SW480 (cell line): Measurements from ENCODE around the gene FHIT.
"Not testable (repeated sequence)": the region's sequence is repeated elsewhere in the genome, so short reads cannot be mapped to it uniquely, and the experiment has no call there.

Experiments used
- DNase-seq: peaks from one replicate; pipeline ENCODE4 v3.0.0-alpha.2; 2016; ENCODE audit warnings: low spot score

The FHIT gene

DNA sequence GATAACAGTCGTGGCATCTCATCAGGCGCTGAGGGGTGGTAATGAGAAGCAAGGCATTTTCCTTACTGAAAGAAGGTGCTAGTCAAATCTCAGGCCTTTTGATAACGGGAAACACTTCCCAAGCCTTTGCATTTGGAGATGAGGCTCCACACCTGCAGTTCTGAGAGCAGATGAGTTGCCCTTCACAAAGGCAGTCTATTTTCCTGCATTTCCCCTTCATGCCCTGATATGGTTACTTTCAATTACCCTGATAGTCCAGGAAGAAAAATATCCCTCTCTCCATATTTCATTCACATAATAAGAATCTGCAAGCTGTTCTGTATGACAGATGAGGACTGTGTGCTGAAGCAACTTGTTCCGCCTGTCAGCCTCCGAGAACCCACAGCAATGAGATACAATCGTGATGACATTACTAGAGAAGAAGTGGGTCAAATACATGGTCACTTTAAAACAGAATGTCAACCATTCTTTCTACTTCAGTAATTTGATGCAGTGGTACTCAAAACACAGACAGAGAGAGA lies 25.0 kb downstream of the FHIT start:
- DNase-seq = no peak

DNA sequence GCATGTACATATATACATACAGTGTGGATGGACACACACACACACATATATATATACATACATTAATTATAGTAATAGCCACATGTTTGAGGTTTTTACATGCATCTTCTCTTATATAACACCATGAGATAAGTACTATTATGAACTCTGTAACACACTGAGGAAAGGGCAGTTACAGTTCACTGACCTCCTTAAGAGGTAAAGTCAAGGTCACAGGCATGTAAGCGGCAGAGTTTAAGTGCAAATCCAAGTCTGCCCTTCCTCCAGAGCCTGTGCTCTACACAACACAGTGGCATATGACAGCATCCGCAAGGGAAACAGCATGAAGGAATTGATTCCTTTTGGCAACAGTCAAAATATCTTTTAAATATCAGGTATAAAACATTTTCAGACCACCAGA lies 26.4 kb downstream of the FHIT start:
- no peak for DNase-seq

DNA sequence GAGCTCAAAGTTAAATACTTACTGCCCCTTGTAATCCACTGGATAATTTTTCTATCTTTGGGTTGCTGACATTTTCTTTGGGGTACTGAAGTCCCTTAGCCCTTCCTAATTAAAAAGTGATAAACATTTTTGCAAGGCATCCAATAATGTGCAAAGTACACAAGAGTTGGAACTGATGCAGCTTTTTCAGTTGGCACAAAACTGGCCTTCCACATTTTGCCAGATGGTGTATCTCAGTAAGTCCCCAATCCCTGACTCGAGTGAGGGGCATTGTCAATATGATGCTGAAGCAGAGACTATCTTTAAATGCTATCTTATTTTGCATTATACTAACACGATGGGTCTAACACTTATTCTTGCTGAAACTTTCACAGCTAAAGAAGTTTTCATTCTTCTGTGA lies 27.8 kb downstream of the FHIT start:
- DNase-seq = no peak

DNA sequence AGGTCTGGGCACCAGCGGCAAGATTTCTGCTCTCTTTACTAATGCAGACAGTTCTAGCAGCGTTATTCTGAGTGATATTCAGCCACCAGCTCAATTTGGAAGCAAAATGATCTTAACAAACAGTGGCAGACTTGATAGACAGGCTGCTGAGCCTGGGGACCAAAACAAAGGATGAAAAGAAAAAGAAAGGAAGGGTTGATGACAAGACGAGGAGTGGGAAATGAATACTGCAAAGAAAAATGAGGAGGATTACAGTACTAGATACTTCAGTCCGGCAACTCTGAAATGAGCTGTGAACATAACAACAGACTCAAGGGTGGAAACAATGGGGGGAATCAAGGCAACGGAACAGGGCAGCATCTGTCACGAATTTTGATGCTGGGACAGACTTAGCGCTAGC lies 28.8 kb downstream of the FHIT start:
- DNase-seq = no peak

DNA sequence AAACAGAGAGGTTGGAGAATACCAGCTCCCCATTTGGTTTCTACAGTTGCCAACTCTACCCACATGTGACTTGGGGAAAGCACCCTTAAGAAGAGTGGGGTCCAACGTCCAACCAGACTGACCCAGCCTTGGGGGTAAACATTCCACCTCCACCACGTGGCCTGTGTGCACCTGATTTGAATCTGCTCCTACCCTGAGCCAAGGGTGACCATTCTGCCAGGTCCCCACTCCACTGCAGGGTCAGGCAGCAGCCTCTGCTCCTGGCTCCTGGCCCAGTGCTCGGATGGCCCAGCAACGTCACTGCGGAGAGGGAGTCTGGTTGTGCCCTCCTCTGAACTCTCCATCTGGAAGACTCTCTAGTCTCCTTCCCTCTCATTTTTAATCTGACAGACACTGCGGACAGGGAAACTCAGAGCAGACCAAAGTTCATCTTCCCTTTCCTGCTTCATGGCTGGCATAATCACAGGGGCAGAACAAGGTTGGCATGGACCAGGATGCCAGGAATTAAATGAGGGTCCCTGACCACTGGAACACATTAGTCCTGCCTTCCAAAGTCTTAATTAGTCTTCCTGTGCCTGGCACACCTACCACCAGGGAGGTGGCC lies 29.4 kb downstream of the FHIT start:
- no peak for DNase-seq

DNA sequence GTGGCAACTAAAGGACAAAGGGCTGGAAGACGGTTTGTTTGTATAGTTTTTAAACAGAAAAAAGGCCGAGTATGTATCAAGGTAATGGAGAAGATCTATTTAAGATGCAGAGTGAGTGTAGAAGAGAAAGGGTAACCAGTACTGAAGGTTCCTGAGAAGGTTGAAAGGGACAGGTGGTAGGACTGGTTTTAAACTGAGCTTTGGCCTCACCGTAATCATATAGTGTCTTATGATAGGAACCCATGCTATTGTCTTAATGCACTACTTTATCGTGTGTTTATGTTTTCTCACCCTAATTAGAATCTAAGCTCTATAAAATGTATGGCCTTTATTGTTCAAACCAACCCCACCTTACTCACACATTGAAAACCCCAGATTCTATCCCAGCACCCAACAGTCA lies 32.7 kb downstream of the FHIT start:
- DNase-seq = no peak

DNA sequence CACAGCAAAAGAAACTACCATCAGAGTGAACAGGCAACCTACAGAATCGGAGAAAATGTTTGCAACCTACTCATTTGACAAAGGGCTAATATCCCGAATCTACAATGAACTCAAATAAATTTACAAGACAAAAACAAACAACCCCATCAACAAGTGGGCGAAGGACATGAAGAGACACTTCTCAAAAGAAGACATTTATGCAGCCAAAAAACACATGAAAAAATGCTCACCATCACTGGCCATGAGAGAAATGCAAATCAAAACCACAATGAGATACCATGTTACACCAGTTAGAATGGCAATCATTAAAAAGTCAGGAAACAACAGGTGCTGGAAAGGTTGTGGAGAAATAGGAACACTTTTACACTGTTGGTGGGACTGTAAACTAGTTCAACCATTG lies 35.1 kb downstream of the FHIT start:
- DNase-seq = not testable (repeated sequence)

DNA sequence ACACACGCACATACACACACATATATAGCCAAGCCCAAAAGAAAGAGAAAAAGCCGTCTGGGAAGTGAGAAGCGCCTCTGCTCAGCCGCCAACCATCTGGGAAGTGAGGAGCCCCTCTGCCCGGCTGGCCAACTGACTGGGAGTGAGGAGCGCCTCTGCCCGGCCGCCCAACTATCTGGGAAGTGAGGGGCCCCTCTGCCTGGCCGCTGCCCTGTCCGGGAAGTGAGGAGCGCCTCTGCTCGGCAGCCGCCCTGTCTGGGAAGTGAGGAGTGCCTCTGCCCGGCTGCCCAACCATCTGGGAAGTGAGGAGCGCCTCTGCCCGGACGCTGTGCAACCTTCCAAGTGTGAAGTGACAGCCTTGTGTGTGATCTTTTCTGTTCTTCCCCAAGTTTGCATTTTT lies 49.2 kb downstream of the FHIT start:
- DNase-seq = no peak

DNA sequence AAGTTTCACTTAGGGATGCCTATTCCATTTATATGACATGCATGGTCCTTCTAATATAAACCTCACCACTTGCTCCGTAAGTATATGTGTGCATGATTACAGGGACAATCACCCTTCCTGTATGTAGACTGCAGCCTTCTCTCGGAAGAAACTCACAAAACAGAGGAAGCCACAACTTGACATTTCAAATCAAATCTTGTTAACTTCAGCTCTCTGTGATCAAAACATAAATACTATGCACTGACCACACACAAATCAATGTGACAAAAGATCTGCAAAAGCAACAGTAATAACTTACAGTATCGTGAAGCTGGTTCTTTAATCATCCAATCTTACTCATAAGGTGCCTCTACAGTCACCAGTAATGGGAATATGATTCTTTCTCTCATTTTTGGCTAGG lies 50.2 kb downstream of the FHIT start:
- no peak for DNase-seq

DNA sequence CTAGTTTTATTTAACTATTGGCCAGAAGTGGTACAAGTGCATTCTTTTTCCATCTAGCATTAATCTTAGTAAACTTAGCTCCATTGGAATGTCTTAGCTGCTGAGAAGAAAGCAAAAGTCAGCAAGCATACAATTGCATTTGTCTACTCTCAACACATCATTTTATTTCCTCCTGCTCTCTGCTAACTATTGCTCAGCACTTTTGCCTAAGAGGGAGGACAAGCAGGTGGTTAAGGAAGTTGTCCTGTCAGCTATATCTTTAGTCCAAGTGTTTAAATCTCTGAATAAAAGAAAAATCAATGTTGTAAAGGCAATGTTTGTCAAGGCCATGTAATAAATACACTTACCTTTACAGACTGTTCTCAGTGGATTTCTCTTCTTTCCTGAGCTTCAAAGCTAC lies 51.0 kb downstream of the FHIT start:
- DNase-seq = no peak

DNA sequence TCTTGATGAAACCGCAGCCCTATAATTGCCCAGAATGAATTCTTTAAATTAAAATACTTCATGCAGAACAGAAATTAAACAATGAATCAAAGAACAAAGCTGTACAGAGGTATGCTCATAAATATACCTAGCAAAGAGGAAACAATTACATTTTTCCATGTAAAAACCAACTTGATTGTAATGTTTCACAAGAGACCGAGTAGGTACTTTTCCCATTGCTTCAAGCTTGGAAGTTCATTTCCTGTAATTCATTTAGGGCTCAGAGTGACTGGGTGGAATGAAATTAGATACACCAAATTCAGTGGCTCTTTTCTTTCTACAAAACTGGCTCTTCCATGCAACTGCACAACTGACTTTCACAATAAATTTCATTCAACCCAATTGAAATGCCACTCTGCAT lies 51.4 kb downstream of the FHIT start:
- no peak for DNase-seq

DNA sequence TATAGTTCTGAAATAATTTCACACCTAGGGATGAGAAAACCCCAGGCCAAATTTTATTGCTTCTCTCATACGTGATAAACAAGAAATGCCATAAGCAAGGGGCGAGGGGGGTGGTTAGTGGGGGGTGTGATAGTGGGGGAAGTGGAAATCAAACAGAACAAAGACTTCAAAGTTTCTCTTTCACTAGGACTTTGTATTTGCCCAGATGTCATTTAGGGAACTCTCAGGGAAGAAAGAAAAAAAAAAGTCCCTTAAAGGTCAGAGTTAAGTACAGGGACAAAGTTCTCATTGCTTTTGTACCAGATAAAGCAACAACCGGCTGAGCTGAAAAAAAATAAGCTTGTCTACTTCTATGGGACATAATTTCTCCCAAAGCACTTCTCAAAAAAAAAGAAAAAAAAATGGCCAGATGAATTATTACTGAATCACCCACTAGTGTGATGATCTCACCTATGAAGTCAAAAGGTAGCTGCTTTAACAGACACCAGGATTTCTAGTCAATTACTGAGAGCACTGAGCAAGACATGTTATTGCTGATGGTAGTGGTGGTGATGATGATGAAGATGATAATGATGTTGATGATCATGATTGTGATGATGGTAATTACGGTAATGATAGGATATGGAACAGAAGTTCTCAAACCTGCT lies 56.2 kb downstream of the FHIT start:
- DNase-seq = no peak

DNA sequence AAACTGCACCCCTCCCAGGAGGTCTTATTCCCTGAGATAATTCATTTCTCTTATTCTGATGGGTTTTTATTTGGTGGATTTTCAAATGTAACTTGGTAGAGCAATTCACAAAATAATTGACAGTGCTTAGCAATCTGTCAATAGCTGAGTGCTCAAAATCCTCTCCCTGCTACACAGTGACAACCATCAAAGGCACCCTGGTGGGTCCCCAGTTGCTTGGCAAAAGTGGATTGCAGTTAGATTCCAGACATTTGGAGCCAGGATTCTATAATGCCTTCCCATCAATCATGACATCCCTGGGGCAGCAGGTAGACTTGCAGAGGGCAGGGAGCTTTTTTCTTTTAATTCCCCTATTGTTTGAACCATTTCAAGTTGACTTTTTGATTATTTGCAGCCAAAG lies 59.0 kb downstream of the FHIT start:
- no peak for DNase-seq

DNA sequence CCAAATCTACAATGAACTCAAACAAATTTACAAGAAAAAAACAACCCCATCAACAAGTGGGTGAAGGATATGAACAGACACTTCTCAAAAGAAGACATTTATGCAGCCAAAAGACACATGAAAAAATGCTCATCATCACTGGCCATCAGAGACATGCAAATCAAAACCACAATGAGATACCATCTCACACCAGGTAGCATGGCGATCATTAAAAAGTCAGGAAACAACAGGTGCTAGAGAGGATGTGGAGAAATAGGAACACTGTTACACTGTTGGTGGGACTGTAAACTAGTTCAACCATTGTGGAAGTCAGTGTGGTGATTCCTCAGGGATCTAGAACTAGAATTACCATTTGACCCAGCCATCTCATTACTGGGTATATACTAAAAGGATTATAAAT lies 61.0 kb downstream of the FHIT start:
- DNase-seq = not testable (repeated sequence)

DNA sequence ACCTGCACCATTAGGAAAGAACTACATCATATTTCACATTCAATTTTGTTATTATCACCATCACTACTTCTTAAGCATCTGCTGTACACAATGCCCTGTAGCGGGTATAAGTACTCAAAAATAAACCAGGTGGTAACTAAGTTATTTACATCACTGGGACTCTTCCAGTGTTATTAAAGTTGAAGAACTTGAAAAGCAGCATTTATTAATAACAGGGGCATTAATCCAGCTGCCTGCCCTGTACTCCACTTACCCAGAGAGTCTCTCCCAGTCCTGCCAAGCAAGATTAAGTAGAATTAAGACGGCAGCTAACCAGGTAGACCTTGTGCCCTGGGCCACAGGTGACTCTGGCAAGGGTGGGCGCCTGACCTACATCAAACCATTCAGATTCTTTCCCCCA lies 65.2 kb downstream of the FHIT start:
- DNase-seq = no peak

DNA sequence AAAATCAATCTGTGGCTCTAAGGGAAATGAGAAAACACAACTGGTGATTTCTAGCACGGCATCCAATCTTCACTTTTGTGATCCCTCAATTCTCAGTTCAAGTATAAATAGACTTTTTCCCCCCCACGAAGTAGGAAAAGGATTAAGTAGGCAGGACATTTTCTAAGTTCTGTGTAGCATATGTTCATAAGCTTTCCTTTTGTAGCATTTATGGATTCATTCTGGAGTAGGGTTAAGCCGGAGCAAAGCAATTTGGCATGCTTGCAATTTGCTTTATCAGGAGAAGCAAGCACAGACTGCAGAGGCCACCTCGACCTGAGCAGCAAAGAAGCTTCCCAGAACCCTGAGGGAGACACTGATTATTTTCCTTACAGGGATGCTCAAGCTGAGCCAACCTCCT lies 66.3 kb downstream of the FHIT start:
- no peak for DNase-seq

DNA sequence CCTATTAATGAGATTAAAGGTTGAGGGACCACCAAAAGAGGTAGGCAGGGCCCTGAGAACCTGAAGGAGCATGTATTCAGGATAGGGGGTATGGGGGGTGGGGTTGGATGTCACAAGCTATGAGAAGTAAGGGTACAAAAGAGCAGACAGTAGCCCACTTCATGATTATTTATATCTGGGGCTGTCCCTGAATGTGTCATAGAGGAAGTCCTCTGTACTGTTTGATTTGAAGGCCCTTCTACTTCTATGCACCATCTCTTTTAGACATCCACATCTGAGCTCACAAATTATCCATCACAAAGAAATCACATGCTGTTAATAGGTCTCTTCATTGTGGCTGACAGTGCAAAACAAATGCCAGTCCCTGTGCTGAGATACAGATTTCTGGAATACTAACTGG lies 68.6 kb downstream of the FHIT start:
- no peak for DNase-seq

DNA sequence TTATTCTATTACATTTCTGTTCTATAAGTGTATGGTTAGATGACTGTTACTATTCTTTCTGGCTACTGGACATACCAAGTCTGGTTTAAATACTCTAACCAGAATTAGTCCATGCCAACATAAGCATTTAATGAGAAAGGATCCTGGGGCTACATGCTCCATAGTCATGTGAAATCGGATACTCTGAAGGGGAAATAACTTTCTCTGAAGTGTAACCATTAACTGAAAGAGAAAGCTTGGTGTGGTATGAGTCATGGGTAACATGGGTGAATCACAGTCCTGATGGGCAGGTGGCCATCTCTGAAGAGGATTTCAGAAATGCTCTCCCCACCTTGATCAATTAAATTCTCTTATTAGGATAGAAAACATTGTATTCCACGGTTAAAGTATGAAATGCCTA lies 69.4 kb downstream of the FHIT start:
- DNase-seq = peak; percentile 81

DNA sequence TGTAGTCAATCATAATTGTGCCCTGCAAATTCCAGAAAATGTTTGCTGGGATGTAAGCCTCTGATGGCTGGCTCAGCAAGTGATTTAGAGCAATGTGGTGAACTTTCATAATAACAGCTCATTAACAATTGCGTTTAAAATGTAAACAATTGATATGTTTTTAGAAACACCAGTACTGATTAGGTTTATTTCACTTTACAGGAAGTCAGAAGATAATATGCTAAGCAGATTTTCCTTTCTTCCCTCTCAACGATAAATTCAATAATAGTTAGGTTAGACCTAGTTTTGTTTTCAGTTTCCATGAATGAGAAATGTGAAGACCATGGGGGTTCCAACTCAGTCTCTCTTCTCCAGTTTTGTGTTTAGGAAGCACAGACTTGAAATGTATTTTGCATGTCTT lies 71.0 kb downstream of the FHIT start:
- DNase-seq = no peak

DNA sequence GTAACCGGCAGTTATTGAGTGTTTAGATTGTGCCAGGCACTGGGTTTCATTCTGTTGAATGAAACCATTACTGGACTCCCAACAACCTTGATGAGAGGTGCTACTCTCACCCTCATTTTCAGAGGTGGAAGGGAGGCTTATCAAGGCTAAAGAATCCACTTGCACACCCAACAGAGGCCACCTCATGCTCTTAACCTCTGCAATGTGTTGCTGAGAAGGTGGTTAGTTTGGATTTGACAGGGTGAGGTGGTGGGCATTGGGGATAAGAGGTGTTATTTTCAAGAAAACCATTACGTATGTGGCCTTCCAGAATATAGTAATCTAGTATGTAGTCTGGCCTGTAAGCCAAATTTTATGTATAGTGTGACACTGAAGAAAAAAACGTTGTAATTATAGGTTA lies 73.1 kb downstream of the FHIT start:
- no peak for DNase-seq

DNA sequence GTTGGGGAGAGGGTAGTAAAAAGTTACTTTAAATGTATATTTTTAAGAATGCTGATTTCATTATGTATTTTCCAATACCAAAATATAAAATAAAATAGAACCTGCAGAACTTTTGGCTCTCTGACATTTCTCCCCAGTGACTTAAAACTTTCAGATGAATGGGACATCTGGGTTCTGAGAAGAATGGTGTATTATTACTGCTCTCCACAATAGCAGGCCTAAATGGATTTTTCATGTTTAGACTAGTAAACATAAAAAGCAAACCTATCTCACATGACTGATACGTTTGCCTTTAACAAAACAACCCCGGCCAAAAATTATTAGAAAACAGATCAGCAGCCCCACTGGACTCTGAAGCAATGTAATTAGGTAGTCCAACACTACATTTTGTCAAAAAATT lies 73.8 kb downstream of the FHIT start:
- DNase-seq = no peak

DNA sequence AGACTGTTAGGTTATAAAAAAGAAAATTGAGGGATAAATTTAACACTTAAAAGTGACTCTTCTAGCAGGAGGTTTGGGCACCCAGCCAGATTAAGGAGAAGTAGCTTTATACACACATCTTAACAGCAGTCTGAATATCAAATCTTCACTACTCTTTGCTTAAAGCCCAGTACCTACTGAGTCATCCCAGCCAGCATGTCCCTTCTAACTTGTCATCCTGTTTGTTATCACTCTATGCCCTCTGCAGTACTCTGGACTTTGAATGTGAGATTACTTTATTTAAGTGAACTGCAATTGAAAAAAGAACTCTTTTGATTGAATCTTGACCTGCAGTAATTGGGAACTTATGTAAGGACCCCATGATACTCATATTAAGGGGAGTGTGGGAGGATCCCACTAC lies 77.6 kb downstream of the FHIT start:
- DNase-seq = no peak

DNA sequence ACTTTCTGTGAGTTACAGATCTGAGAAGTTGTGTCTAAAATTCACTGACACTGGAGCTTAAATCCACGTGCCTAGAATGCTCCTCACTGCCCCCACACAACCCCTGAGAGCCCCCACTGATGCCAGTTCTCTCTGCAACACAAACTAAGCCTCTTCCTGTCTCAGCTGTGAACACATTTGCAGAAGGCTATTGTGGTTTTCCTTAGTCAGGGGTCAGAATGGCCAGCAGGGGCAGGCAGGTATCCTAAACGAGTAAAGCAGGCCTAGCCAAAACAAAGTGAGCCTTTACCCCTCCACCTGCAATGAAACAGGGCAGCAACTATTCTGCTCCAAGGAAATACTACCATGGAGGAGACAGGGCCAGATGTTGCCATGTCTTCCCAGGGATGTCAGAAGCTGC lies 78.6 kb downstream of the FHIT start:
- DNase-seq = peak; percentile 4

DNA sequence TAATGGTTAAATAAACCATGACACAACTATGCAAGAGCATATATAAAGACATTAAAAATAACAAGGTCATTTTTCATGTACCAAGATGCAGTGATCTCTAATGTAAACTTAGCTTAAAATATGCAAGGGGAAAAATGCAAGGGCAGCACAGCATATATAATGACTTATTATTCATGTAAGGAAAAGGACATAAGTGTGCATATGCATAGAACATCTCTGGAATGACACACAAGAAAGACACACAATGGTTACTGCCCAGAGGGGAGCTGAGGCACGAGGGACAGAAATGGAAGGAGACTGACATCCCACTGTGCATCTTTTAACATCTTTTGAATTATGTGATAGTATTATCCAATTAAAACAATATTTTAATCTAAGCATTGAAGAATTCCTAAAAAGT lies 79.0 kb downstream of the FHIT start:
- no peak for DNase-seq
